OCI-LY3 (cell line): ENCODE results near the gene BAIAP2.

Experiments
- H2AFZ ChIP-seq: fragments of 200-600, 300-600 bp; shearing (Covaris generic); 2 replicates; pipeline ENCODE4 v1.6.0; 2014; ENCODE audit warnings: antibody characterized with exemption, low read depth, low read length
- H3K27ac ChIP-seq: fragments of 200-600, 300-600 bp; sonication (generic); 2 replicates; pipeline ENCODE4 v1.5.1; 2014; ENCODE audit warnings: mild to moderate bottlenecking, low read length, moderate library complexity, mixed read lengths
- H3K27me3 ChIP-seq: fragments of 200-600, 300-600 bp; sonication (generic); 2 replicates; pipeline ENCODE4 v1.6.1; 2014; ENCODE audit warnings: low read depth, low read length, mixed read lengths
- H3K36me3 ChIP-seq: fragments of 200-600, 300-600 bp; sonication (generic); replicated peaks from 2 replicates; pipeline ENCODE3; 2014; ENCODE audit warnings: low read depth, low read length, mixed read lengths
- H3K4me1 ChIP-seq: fragments of 300-600, 200-600 bp; sonication (generic); 2 replicates; pipeline ENCODE4 v1.6.1; 2014; ENCODE audit warnings: low read length, mixed read lengths
- H3K4me2 ChIP-seq: fragments of 200-600, 300-600 bp; sonication (generic); 2 replicates; pipeline ENCODE4 v1.6.1; 2014; ENCODE audit warnings: low read length, mixed read lengths
- H3K4me3 ChIP-seq: fragments of 300-600, 200-600 bp; sonication (generic); 2 replicates; pipeline ENCODE4 v1.5.1; 2014; ENCODE audit warnings: antibody characterized with exemption, mild to moderate bottlenecking, low read length, moderate library complexity
- H3K79me2 ChIP-seq: fragments of 300-600, 200-600 bp; shearing (Covaris generic); 2 replicates; pipeline ENCODE4 v1.6.1; 2014; ENCODE audit warnings: mild to moderate bottlenecking, low read length, mixed read lengths
- H3K9ac ChIP-seq: fragments of 300-600, 200-600 bp; shearing (Covaris generic); 2 replicates; pipeline ENCODE4 v1.6.0; 2014; ENCODE audit warnings: mild to moderate bottlenecking, low read length, moderate library complexity
- H3K9me3 ChIP-seq: fragments of 200-600, 300-600 bp; shearing (Covaris generic); 2 replicates; pipeline ENCODE4 v1.6.1; 2014; ENCODE audit warnings: low read length, mixed read lengths; ENCODE audit not compliant: insufficient read depth
- H4K20me1 ChIP-seq: fragments of 200-600, 300-600 bp; sonication (generic); 2 replicates; pipeline ENCODE4 v1.6.1; 2016; ENCODE audit warnings: low read length, mixed read lengths; ENCODE audit not compliant: insufficient read depth
- CTCF ChIP-seq: fragments of 200-600, 300-600 bp; sonication (generic); IDR thresholded peaks from 2 replicates; pipeline ENCODE4 v1.5.1; 2014; ENCODE audit warnings: antibody characterized with exemption, low read length, low read depth
- EZH2phosphoT487 ChIP-seq: fragments of 200-600 bp; shearing (Covaris generic); IDR thresholded peaks from 2 replicates; pipeline ENCODE4 v1.6.1; 2018; ENCODE audit warnings: antibody characterized with exemption, mixed run types, low read depth

The BAIAP2 gene

GRCh38 chr17:81103379-81103778 lies 68.4 kb downstream of the BAIAP2 start:
- TF ChIP-seq CTCF (no peak), EZH2phosphoT487 (no peak)
- no peak overlapping the region for H2AFZ ChIP-seq
- no peak overlapping the region for H3K9ac ChIP-seq
- H3K27me3 ChIP-seq: peaks cover 4% of the 10 kb centered on the region; the same call in 1 of the 2 replicates
- no peaks in the 10 kb centered on the region for H3K9me3 ChIP-seq
- H3K4me2 ChIP-seq: no peak overlapping the region
- H3K4me1 ChIP-seq: peaks cover 6% of the 10 kb centered on the region; the same call in 1 of the 2 replicates
- no peak overlapping the region for H3K4me3 ChIP-seq
- no peak overlapping the region for H3K27ac ChIP-seq
- H3K36me3 ChIP-seq: no peaks in the 10 kb centered on the region
- no peaks in the 10 kb centered on the region for H3K79me2 ChIP-seq
- H4K20me1 ChIP-seq: no peaks in the 10 kb centered on the region

GRCh38 chr17:81106716-81107115 lies 71.8 kb downstream of the BAIAP2 start:
- Histone ChIP-seq H3K27me3 (peaks cover 4% of the 10 kb centered on the region; the same call in 1 of the 2 replicates), H3K4me1 (peaks cover 6% of the 10 kb centered on the region; the same call in 1 of the 2 replicates), H3K9me3 (no peaks in the 10 kb centered on the region), H3K4me2 (no peak overlapping the region), H3K4me3 (no peak overlapping the region), H3K27ac (no peak overlapping the region), H3K36me3 (no peaks in the 10 kb centered on the region), H4K20me1 (no peaks in the 10 kb centered on the region), H3K9ac (no peak overlapping the region), H3K79me2 (no peaks in the 10 kb centered on the region), H2AFZ (no peak overlapping the region)
- TF ChIP-seq EZH2phosphoT487 (no peak), CTCF (no peak)

GRCh38 chr17:81108220-81108619 lies 73.3 kb downstream of the BAIAP2 start:
- no peak overlapping the region for H3K4me3 ChIP-seq
- no peak overlapping the region for H3K4me2 ChIP-seq
- no peaks in the 10 kb centered on the region for H3K36me3 ChIP-seq
- no peaks in the 10 kb centered on the region for H3K9me3 ChIP-seq
- TF ChIP-seq CTCF: no peak
- TF ChIP-seq EZH2phosphoT487: no peak
- no peak overlapping the region for H3K9ac ChIP-seq
- no peaks in the 10 kb centered on the region for H4K20me1 ChIP-seq
- H3K27me3 ChIP-seq: peaks cover 4% of the 10 kb centered on the region; the same call in 1 of the 2 replicates
- H3K79me2 ChIP-seq: no peaks in the 10 kb centered on the region
- H2AFZ ChIP-seq: no peak overlapping the region
- no peak overlapping the region for H3K27ac ChIP-seq
- peaks cover 6% of the 10 kb centered on the region; the same call in 1 of the 2 replicates for H3K4me1 ChIP-seq

GRCh38 chr17:81109957-81110356 lies 75.0 kb downstream of the BAIAP2 start:
- no peaks in the 10 kb centered on the region for H3K79me2 ChIP-seq
- no peak overlapping the region for H2AFZ ChIP-seq
- no peaks in the 10 kb centered on the region for H4K20me1 ChIP-seq
- H3K4me3 ChIP-seq: no peak overlapping the region
- no peaks in the 10 kb centered on the region for H3K4me1 ChIP-seq
- no peak for TF ChIP-seq EZH2phosphoT487
- no peak for TF ChIP-seq CTCF
- H3K27ac ChIP-seq: no peak overlapping the region
- no peak overlapping the region for H3K9ac ChIP-seq
- peaks cover 4% of the 10 kb centered on the region; the same call in 1 of the 2 replicates for H3K27me3 ChIP-seq
- no peaks in the 10 kb centered on the region for H3K36me3 ChIP-seq
- no peaks in the 10 kb centered on the region for H3K9me3 ChIP-seq
- no peak overlapping the region for H3K4me2 ChIP-seq
